ENCODE data around the gene HIVEP3. TPM values are rescaled to one million over a fixed set of nuclear protein-coding genes. Genes with fewer than 3 reads are reported as not detected.

HIVEP3 gene
- polyA plus RNA-seq, 1 donor (not counting 4 experiments of a cell fraction or from before 2014, with no cell fraction given) = 1.1 TPM

- no peak overlapping the region for H2AFZ ChIP-seq (ENCODE audit: control insufficient read depth, low read length)
- H3K9me3 ChIP-seq (ENCODE audit: control insufficient read depth, low read depth, low read length) = no peaks in the 10 kb centered on the region
- peaks cover 40% of the 10 kb centered on the region for H3K4me1 ChIP-seq (ENCODE audit: control insufficient read depth, extremely low read depth, insufficient read depth, low read length)
- no peaks in the 10 kb centered on the region for H3K9me1 ChIP-seq (ENCODE audit: control insufficient read depth, extremely low read depth, insufficient read depth, low read length)
- H3K36me3 ChIP-seq (ENCODE audit: control insufficient read depth in 2 of 2, extremely low read depth in 1 of 2, insufficient read depth in 2 of 2, low read length in 2 of 2) = no peaks in the 10 kb centered on the region
- H3K4me3 ChIP-seq (ENCODE audit: control insufficient read depth in 2 of 3, extremely low read depth in 1 of 3, insufficient read depth in 2 of 3, low read depth in 1 of 3, low read length in 3 of 3) = no peak overlapping the region
- H3K79me2 ChIP-seq (ENCODE audit: control insufficient read depth, insufficient read depth, low read length) = no peaks in the 10 kb centered on the region
- H3K9ac ChIP-seq (ENCODE audit: control insufficient read depth, extremely low read depth, insufficient read depth, low read length) = no peak overlapping the region
- DNase-seq (ENCODE audit: low read depth, low spot score) (no peak), FAIRE-seq (peak; percentile 43)
- no peak overlapping the region for H3K27ac ChIP-seq (ENCODE audit: control insufficient read depth, insufficient read depth, low read length)
- no peaks in the 10 kb centered on the region for H3K27me3 ChIP-seq (ENCODE audit: control insufficient read depth, extremely low read depth, insufficient read depth, low read length)
- dilution Hi-C loops (cut with MboI; ENCODE audit: extremely low pct_ligation_motif_present, low sequenced_read_pairs) = no loop called here
- no peaks in the 10 kb centered on the region for H4K20me1 ChIP-seq (ENCODE audit: control insufficient read depth, extremely low read depth, insufficient read depth, low read length)
- H3K4me2 ChIP-seq (ENCODE audit: control insufficient read depth, extremely low read depth, insufficient read depth, low read depth, low read length) = peak overlapping the region; percentile 20
- TF ChIP-seq EZH2 (IDR thresholded peaks at IDR 0.05; ENCODE audit: low read length) (no peak), CTCF (optimal IDR thresholded peaks at IDR 0.05 in 1 of 3, IDR thresholded peaks at IDR 0.05 in 1 of 3, conservative IDR thresholded peaks at IDR 0.05 in 1 of 3; ENCODE audit: extremely low read depth in 1 of 3, insufficient read depth in 2 of 3, low read length in 3 of 3) (no peak)
These were observed 59.0 kb downstream of the HIVEP3 start for GRCh38 chr1:41859686-41860085.

GRCh38 chr1:41856944-41857285, 61.8 kb downstream of the HIVEP3 start:
- Histone ChIP-seq H4K20me1 (ENCODE audit: control insufficient read depth, extremely low read depth, insufficient read depth, low read length) (no peaks in the 10 kb centered on the region), H3K4me2 (ENCODE audit: control insufficient read depth, extremely low read depth, insufficient read depth, low read depth, low read length) (no peak overlapping the region), H2AFZ (ENCODE audit: control insufficient read depth, low read length) (no peak overlapping the region), H3K4me3 (ENCODE audit: control insufficient read depth in 2 of 3, extremely low read depth in 1 of 3, insufficient read depth in 2 of 3, low read depth in 1 of 3, low read length in 3 of 3) (no peak overlapping the region), H3K36me3 (ENCODE audit: control insufficient read depth in 2 of 2, extremely low read depth in 1 of 2, insufficient read depth in 2 of 2, low read length in 2 of 2) (no peaks in the 10 kb centered on the region), H3K9me1 (ENCODE audit: control insufficient read depth, extremely low read depth, insufficient read depth, low read length) (no peaks in the 10 kb centered on the region), H3K27ac (ENCODE audit: control insufficient read depth, insufficient read depth, low read length) (no peak overlapping the region), H3K4me1 (ENCODE audit: control insufficient read depth, extremely low read depth, insufficient read depth, low read length) (peaks cover 29% of the 10 kb centered on the region), H3K79me2 (ENCODE audit: control insufficient read depth, insufficient read depth, low read length) (no peaks in the 10 kb centered on the region), H3K27me3 (ENCODE audit: control insufficient read depth, extremely low read depth, insufficient read depth, low read length) (no peaks in the 10 kb centered on the region), H3K9me3 (ENCODE audit: control insufficient read depth, low read depth, low read length) (no peaks in the 10 kb centered on the region), H3K9ac (ENCODE audit: control insufficient read depth, extremely low read depth, insufficient read depth, low read length) (no peak overlapping the region)
- dilution Hi-C loops (cut with MboI; ENCODE audit: extremely low pct_ligation_motif_present, low sequenced_read_pairs) = no loop called here
- DNase-seq (ENCODE audit: low read depth, low spot score) (no peak), FAIRE-seq (no peak)
- TF ChIP-seq EZH2 (IDR thresholded peaks at IDR 0.05; ENCODE audit: low read length) (no peak), CTCF (optimal IDR thresholded peaks at IDR 0.05 in 1 of 3, IDR thresholded peaks at IDR 0.05 in 1 of 3, conservative IDR thresholded peaks at IDR 0.05 in 1 of 3; ENCODE audit: extremely low read depth in 1 of 3, insufficient read depth in 2 of 3, low read length in 3 of 3) (no peak)

Measured in keratinocyte (primary cell).